PFSK-1 (cell line): ENCODE data around the gene CCDC200.

Experiments
- FOXP2 ChIP-seq: optimal IDR thresholded peaks from 2 replicates; pipeline ENCODE3; 2011; ENCODE audit warnings: borderline replicate concordance, control low read depth, inconsistent platforms; ENCODE audit not compliant: insufficient read depth; ENCODE audit errors: extremely low read length, extremely low read depth
- POLR2AphosphoS5 ChIP-seq: IDR thresholded peaks from 2 replicates; pipeline ENCODE4 v1.6.1; 2012; ENCODE audit warnings: low read depth, mild to moderate bottlenecking, control low read depth, low read length, moderate library complexity
- REST ChIP-seq, 2 experiments: IDR thresholded peaks; 2 replicates each; pipeline versions ENCODE4 v1.6.1 to v1.8.0; 2011 to 2012; ENCODE audit warnings: low read depth in 2 of 2, low read length in 2 of 2, control low read depth in 1 of 2, inconsistent platforms in 1 of 2, mild to moderate bottlenecking in 1 of 2, moderate library complexity in 1 of 2; ENCODE audit not compliant: insufficient read depth in 1 of 2
- SIN3A ChIP-seq: IDR thresholded peaks from 2 replicates; pipeline ENCODE4 v1.6.1; 2012; ENCODE audit warnings: mild to moderate bottlenecking, low read length, moderate library complexity, borderline replicate concordance; ENCODE audit not compliant: insufficient read depth
- TAF1 ChIP-seq: IDR thresholded peaks from 2 replicates; pipeline ENCODE4 v1.6.1; 2012; ENCODE audit warnings: low read length, control low read depth, borderline replicate concordance; ENCODE audit not compliant: insufficient read depth

CCDC200 gene

GRCh38 chr17:43216369-43216761 lies 12.1 kb downstream of the CCDC200 start:
- no peak for TF ChIP-seq POLR2AphosphoS5

- TF ChIP-seq REST (IDR thresholded peaks at IDR 0.05; ENCODE audit: insufficient read depth in 1 of 2, low read depth in 2 of 2, low read length in 2 of 2) (no peak), FOXP2 (no peak), POLR2AphosphoS5 (no peak), TAF1 (no peak), SIN3A (no peak)
Measured at GRCh38 chr17:43215341-43215740, 13.1 kb downstream of the CCDC200 start.

GRCh38 chr17:43213545-43213944 lies 14.9 kb downstream of the CCDC200 start:
- no peak for TF ChIP-seq SIN3A
- TF ChIP-seq TAF1 = no peak

- TF ChIP-seq TAF1 = no peak
- TF ChIP-seq POLR2AphosphoS5 = no peak
- no peak for TF ChIP-seq REST (IDR thresholded peaks at IDR 0.05; ENCODE audit: insufficient read depth in 1 of 2, low read depth in 2 of 2, low read length in 2 of 2)
- TF ChIP-seq FOXP2 = no peak
- TF ChIP-seq SIN3A = no peak
Measured at GRCh38 chr17:43212641-43213490, 15.6 kb downstream of the CCDC200 start.

GRCh38 chr17:43211480-43212402 lies 16.7 kb downstream of the CCDC200 start, which contains the start of gene TMEM106A:
TSS of gene TMEM106A (plus strand) at chr17:43211875. CDS start at chr17:43213042, 1,167 bp downstream.
- TF ChIP-seq FOXP2 (no peak), POLR2AphosphoS5 (no peak), TAF1 (no peak), SIN3A (no peak), REST (IDR thresholded peaks at IDR 0.05; ENCODE audit: insufficient read depth in 1 of 2, low read depth in 2 of 2, low read length in 2 of 2) (no peak)

- no peak for TF ChIP-seq POLR2AphosphoS5
- no peak for TF ChIP-seq TAF1
- TF ChIP-seq FOXP2 = no peak
- no peak for TF ChIP-seq REST (IDR thresholded peaks at IDR 0.05; ENCODE audit: insufficient read depth in 1 of 2, low read depth in 2 of 2, low read length in 2 of 2)
- TF ChIP-seq SIN3A = no peak
Measured at GRCh38 chr17:43211123-43211479, 17.3 kb downstream of the CCDC200 start.
